ENCODE measurements around the gene KLHL17.
"Not testable (repeated sequence)": the region's sequence is repeated elsewhere in the genome, so short reads cannot be mapped to it uniquely, and the experiment has no call there.

The KLHL17 gene

GRCh38 chr1:974687-975328 is 14.4 kb downstream of the KLHL17 start:
- no peak for TF ChIP-seq CTCF (IDR thresholded peaks at IDR 0.05; ENCODE audit: low read depth, low read length)

GRCh38 chr1:975365-975764 is 15.0 kb downstream of the KLHL17 start:
- no peak for DNase-seq (ENCODE audit: extremely low read depth, low read depth)
- TF ChIP-seq CTCF (IDR thresholded peaks at IDR 0.05; ENCODE audit: low read depth, low read length) = no peak

More at GRCh38 chr1:974687-975328, 14.4 kb downstream of the KLHL17 start:
- DNase-seq (ENCODE audit: extremely low read depth, low read depth) = no peak

GRCh38 chr1:975896-976683 is 15.7 kb downstream of the KLHL17 start:
- TF ChIP-seq CTCF (IDR thresholded peaks at IDR 0.05; ENCODE audit: low read depth, low read length) = peak; percentile 69
- DNase-seq (ENCODE audit: extremely low read depth, low read depth) = no peak

- DNase-seq (ENCODE audit: extremely low read depth, low read depth) = not testable (repeated sequence)
These were observed 16.4 kb downstream of the KLHL17 start for GRCh38 chr1:976791-977190.

- no peak for TF ChIP-seq CTCF (IDR thresholded peaks at IDR 0.05; ENCODE audit: low read depth, low read length)
- DNase-seq (ENCODE audit: extremely low read depth, low read depth) = no peak
These were observed 17.9 kb downstream of the KLHL17 start for GRCh38 chr1:978069-978834.

GRCh38 chr1:978835-979743 is 18.7 kb downstream of the KLHL17 start:
- no peak for TF ChIP-seq CTCF (IDR thresholded peaks at IDR 0.05; ENCODE audit: low read depth, low read length)
- no peak for DNase-seq (ENCODE audit: extremely low read depth, low read depth)

- DNase-seq (ENCODE audit: extremely low read depth, low read depth) = no peak
- TF ChIP-seq CTCF (IDR thresholded peaks at IDR 0.05; ENCODE audit: low read depth, low read length) = no peak
These were observed 19.3 kb downstream of the KLHL17 start for GRCh38 chr1:979744-980072.
